ENCODE measurements around the gene G6PC1.
"Not testable (repeated sequence)": the region's sequence is repeated elsewhere in the genome, so short reads cannot be mapped to it uniquely, and the experiment has no call there.

G6PC1 gene

DNA sequence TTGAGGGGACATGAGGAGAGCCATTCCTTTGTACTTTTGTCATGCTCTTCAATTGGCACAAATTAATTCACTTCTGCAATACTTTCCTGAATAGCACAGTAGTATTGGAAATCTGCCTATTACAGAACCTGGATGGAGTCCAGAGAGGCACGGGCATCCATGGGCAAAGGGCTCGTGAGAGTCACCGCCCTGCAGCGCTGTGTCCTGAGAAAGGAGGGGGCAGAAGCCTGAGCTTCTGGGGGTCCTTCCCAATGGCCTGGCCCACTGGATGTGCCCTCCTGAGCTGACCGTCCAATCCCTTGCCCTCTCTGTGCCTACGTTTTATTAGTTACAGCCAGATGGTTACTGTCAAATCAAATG is 3.5 kb downstream of the G6PC1 start:
- DNase-seq = no peak

DNA sequence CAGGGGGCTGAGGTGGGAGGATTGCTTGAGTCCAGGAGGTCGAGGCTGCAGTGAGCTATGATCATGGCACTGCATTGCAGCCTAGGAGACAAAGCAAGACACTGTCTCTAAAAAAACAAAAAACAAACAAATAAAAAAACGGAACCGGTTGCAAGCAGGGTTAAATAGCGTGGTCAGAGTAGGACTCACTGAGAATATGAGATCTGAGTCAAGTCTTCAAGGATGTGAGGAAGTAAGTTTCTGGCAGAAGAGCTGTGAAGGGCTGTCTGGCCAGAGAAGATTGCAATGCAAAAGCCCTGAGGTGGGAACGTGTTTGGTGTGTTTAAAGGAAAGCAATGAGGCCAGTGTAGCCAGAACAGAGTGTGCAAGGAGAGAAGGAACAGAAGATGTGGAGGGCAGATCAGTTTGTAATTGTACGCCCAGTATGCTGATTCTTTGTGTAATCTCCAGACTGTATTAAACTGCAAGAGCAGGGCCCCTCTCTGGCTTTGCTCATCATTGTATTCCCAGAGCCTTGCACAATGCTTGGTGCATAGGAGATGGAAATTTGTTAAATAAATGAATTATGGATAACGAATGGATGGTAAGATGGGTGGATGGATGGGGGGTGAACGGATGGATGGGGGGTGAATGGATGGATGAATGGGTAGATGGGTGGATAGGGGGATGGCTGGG is 6.3 kb downstream of the G6PC1 start:
- DNase-seq = peak in 1 of 2 experiments; percentile 21

DNA sequence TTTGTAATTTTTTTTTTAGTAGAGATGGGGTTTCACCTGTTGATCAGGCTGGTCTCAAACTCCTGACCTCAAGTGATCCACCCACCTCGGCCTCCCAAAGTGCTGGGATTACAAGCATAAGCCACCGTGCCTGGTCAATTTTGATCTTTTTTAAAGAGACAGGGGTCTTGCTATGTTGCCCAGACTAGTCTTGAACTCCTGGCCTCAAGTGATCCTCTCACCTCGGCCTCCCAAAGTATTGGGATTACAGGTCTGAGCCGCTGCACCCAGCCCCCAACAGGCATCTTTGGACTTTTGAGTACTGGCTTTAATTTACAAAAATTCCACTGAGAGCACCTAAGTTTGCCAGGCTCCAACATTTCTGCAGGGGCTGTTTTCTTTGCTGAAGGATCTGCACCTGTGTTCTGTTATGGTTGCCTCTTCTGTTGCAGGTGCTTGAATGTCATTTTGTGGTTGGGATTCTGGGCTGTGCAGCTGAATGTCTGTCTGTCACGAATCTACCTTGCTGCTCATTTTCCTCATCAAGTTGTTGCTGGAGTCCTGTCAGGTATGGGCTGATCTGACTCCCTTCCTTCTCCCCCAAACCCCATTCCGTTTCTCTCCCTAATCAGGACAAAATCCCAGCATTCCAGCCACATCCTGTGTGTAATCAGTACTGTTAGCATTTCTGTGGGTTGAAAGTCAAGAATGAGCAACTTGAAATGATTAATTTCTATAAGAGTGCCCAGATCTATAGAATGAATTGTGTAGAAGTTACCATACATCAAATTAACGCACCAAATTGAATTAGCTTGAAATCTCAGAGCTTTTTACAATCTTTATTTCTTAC is 8.5 kb downstream of the G6PC1 start:
- DNase-seq = no peak

DNA sequence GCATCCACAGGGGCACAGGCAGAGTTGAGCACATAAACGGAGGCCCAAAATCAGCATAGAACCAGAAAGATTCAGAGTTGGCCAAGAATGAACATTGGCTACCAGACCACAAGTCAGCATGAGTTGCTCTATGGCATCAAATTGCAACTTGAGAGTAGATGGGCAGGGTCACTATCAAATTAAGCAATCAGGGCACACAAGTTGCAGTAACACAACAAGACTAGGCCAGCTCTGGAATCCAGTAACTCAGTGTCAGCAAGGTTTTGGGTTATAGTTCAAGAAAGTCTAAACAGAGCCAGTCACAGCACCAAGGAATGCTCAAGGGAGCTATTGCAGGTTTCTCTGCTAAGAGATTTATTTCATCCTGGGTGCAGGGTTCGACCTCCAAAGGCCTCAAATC is 12.9 kb downstream of the G6PC1 start:
- no peak for DNase-seq

DNA sequence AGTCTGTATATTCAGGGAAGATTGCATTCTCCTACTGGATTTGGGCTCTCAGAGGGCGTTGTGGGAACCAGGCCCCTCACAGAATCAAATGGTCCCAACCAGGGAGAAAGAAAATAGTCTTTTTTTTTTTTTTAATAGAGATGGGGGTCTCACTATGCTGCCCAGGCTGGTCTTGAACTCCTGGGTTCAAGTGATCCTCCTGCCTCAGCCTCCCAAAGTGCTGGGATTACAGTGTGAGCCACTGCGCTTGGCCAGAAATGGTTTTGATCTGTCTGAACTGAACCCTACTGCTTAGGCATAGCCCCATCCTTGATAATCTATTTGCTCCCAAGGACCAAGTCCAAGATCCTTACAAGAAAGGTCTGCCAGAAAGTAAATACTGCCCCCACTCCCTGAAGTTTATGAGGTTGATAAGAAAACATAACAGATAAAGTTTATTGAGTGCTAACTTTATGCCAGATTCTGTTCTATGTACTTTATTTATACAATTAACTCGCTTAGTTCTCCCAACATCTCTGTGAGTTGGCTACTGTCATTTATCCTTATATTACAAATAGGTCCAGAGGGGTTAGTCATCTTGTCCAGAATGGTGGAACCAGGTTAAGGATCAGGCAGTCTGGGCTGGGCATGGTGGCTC is 13.5 kb downstream of the G6PC1 start:
- no peak for DNase-seq

DNA sequence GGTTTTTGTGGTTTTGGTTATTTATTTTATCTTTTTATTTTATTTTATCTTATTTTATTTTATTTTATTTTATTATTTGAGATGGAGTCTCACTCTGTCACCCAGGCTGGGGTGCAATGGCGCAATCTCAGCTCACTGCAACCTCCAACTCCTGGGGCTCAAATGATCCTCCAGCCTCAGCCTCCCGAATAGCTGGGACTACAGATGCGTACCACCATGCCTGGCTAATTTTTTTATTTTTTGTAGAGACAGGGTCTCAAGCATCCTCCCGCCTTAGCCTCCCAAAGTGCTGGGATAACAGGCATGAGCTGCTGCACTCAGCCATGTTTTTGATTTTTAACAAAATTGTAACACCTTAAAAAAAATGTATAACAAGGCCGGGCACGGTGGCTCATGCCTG is 14.7 kb downstream of the G6PC1 start:
- not testable (repeated sequence) for DNase-seq

DNA sequence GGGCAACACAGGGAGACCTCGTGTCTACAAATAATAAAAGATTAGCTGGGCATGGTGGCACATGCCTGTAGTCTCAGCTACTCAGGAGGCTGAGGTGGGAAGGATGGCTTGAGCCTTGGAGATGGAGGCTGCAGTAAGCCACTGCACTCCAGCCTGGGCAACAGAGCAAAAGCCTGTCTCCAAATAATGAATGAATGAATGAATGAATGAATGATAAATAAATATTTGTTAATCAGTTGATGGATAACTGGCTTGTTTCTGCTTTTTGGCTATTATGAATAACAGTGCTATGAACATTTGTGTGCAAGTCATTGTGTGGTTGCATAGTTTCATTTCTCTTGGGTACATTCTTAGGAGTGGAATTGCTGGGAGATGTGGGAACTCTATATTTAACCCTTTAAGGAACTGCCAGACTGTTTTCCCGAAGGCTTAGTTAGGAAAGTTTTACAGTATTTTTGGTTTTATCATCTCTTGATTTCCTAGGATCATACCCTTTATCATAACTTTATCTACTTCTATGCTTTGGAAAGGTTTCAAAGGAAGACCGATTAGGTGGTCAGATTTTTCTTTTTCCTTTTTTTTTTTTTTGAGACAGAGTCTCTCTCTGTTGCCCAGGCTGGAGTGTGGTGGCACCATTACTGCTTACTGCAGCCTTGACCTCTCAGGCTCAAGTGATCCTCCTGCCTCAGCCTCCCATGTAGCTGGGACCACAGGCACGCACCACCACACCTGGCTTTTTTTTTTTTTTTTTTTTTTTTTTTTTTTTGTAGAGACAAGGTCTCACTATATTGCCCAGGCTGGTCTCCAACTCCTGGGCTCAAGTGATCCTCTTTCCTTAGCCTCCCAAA is 16.0 kb downstream of the G6PC1 start:
- not testable (repeated sequence) for DNase-seq

DNA sequence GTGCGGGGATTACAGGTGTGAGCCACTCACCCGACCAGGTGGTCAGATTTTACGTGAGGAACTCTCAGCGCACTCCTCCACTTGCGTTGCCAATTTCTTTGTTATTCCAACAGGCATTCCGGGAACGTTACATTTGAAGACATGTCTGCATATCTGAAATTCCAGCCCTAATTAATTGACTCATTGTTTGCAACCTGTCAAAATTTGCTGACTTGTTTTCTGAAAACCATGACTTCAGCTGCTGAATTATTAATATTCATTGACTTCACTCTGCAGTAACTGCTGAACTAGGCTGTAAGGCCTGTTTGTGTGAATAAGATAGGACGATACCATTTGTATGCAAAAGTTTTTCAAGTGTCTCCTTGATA is 16.6 kb downstream of the G6PC1 start:
- DNase-seq = no peak

DNA sequence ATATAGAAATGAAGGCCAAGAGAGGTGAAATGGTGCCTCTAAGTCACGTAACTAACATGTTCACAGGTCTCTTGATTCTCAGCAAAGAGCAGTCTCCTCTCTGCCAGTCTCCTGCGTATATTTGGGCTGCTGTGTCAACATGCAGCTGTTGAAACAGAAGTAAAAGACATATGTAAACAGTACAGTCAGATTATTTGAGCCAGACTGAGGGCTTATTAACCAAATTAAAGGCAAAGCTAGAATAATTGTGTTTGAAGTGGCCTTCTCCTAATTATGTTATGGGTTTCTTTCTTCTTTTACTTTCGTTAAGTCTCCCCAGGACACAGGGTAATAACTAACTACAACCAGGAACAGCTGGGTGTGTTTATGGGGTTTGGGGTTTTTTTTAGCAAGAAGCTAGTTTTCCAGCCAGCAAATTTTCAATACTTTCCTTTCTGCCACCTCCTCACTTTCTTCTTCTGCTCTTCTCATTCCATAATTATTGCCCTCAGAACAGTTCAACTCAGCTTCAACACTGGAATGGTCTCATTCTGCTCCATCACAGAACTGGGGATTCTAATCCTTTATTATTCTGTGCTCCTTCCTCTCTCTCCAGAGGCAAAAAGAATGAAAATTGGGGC is 18.4 kb downstream of the G6PC1 start:
- no peak for DNase-seq

DNA sequence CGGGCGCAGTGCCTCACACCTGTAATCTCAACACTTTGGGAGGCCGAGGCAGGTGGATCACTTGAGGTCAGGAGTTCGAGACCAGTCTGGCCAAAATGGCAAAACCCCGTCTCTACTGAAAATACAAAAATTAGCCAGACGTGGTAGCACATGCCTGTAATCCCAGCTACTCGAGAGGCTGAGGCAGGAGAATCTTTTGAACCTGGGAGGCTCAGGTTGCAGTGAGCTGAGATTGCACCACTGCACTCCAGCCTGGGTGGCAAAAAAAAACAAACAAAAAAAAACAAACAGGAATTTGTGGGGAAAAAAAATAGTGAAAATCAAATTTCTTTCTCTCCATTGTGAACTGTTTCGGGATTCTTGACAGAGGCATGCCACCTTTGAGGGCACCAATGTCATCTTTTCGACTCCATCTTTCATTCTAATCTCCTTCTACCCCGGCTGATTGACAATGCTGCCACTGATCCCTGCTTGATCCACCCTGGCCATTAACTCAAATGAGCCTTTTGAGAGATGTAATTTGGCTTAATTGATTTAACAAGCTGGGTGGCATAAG is 19.0 kb downstream of the G6PC1 start:
- DNase-seq = not testable (repeated sequence)

DNA sequence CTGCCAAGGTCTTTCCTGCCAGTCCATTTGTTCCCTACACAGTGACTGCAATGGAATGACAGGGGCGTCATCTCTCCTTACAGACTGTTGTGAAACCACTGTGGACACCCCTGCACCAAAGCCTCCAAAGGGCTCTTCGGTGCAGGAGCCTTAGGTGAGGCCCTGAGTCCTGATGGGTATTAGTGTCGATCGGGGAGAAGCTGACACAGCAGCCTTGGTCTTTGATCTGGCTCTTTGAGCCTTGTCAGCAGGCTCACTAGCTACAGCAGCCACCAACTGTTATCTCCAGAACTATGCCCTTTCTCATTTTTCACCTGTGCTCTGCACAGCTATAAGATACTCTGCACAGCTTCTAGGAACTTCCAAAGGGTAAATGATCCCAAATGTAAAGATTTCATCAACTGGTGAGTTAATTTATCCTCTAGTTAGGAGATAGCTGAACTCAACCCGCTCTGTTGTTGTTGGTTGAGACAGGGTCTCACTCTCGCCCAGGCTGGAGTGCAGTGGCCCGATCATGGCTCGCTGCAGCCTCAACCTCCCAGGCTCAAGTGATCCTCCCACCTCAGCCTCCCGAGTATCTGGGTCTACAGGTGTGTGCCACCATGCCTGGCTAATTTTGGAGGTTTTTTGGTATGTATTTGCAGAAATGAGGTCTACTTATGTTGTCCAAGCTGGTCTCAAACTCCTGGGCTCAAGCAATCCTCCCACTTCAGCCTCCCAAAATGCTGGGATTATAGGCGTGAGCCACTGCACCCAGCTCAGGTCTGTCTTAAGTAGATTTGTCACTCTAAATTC is 19.7 kb downstream of the G6PC1 start:
- no peak for DNase-seq

DNA sequence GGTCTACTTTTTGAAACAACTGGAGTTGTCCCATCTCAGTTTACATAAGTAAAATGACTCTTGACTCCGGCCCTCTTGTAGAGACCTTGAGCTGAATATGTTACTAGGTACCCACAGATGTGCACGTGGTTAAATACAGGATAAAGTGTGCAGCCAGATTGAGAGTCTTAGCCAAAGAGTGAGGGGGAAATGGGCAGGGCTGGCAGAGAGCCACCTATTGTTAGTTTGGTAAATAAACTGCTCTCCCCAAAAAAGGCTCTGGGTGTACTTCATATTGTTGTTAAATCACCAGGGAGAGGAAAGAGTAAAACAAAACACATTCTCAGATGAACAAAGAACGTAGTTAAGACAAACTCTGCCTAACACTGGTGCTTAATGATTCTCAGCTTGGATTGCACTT is 20.3 kb downstream of the G6PC1 start:
- no peak for DNase-seq

DNA sequence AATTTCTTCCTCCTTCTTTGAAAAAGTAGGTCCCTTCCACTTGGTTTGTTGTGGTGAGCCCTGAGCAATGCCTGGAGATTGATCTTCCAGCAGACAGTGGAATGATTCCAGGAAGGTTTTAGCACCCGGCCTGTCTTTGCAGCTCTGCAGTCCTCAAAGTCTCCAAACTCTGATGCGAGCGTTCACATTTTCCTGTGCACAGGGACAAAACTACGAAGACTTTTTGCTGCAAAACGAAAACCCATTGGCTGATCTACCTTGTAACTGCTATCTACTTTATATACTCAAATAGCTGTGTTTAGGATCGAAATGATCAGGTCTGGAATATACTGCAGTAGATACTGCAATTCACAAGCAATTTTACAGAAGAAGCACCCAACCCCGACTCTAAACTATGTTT is 21.7 kb downstream of the G6PC1 start:
- no peak for DNase-seq

DNA sequence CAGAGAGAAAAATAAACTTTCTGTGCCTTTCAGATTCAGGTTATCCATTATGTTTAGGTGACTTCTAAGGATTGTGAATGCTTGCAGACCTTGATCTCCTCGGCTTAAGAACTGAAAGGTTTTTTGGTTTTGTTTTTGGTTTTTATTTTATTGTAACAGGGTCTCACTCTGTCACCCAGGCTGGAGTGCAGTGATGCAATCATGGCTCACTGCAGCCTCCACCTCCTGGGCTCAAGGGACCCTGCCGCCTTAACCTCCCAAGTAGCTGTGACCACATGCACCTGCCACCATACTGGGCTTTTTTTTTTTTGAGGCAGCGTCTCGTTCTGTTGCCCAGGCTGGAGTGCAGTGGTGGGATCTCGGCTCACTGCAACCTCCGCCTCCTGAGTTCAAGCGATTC is 22.9 kb downstream of the G6PC1 start:
- not testable (repeated sequence) for DNase-seq

DNA sequence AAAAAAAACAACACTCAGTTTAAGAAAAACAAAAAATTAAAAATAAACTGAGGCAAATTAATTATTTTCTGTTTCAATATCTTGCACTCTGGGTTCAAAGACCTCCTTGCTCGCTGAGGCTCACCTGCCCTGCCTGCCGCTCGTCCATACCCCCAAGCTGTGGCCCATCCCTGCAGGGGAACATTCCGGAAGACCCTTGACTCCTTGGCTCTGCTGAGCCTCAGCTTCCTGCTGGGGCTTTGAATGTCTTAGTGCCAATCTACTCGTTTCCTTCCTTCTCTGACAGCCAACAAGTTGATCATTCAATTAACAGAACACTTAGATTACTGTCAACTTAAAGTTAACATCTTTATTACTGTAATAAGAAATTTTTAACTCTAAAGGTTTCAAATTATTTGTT is 24.3 kb downstream of the G6PC1 start:
- DNase-seq = peak; percentile 8 to 20

DNA sequence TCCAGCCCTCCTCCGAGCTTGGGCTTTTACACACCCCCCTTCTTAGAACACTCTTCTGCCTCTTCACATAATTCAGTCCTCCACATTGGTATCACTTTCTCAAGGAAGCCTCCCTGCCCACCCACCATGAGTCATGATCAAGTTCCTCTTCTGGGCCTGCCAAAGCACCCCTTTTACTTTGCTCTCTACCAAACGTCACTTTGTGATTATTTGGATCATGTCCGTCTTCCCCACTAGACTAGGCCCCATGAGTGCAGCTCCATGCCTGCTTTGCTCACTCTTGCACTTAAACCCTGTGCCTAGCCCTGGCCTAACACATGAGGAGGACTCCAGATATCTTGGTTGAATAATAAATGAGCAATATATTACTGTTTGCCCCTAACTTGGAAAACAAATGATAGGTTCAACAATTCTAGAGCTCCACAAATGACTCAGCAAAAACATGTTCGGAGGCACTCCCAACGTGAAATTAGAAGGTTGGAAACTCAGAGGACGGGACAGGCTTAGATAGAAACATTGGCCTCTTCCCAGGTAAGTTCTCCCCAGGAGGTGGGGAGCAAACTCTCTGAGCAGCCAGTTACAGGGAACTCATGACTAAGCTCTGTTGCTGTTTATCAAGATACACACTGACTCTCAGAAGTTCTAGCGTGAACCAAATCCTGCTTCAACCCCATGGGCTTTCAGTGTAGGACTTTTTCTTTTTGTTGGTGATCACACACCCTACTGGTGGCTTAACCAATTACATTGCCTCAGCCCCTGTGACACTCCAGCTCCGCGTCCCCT is 28.3 kb downstream of the G6PC1 start:
- peak; percentile 91 to 92 for DNase-seq

DNA sequence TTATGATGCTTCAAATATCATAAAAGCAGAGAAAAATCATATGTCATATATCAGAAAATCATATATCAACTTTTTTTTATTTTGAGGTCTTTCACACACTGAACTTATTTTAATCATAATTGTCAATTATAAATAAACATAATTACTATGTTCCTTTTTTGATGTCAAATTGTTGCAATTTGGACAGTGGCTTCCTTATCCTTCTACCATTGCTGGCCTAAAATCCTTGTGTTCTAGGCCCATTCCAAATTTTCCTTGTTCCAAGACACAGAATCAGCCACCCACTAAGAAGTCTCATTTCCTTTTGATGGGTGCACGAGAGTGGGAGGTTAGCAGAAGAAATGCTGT is 28.9 kb downstream of the G6PC1 start:
- DNase-seq = no peak

DNA sequence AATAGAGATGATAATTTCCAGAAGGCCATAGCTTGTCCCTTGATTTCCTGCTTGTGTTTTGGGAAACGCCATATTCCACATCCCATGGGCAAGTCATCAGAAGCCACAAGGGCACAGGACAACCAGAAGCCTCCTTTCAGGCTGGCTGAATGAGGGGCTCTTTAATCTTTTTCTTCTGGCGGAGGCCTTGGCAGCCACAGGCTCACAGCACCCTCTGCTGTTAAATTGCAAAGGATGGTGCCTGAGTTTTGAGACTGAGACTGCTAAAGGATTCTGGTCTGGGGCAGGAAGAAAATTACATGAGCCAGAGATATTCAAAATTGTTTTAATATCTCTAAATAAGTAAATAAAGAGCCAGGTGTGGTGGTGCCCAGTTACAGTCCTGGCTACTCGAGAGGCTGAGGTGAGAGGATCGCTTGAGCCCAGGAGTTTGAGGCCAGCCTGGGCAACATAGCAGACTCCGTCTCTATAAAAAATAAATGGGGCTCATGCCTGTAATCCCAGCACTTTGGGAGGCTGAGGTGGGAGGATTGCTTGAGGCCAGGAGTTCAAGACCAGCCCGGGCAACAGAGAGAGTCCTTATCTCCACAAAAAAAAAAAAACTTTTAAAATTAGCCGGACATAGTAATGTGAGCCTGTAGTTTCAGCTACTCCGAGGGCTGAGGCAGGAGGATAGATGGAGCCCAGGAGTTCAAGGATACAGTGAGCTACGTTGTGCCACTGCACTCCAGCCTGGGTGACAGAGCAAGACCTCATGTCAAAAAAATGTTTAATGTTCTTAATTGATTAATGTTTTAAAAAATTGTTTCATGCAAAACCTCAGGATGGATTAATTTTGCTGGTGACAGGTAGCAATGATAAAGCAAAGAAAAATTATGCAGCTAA is 37.4 kb downstream of the G6PC1 start:
- peak; percentile 84 to 93 for DNase-seq

DNA sequence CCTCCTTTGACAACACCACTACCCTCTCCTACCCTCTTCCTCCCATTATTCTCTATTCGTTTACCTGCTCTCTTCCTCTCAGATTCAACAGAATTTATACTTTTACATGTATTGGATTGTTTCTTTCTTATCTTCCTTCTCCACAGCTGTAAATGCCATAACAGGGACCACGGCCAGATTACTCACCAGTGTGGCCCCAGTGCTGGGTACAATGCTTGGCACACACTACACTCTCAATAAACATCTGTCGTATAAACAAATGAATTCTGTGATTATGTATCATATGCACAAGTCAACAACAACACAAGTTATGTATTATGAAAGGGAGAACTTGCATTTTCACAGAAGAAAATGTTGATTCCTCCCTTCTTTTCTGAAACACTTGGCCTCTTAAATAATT is 43.6 kb downstream of the G6PC1 start:
- no peak for DNase-seq

DNA sequence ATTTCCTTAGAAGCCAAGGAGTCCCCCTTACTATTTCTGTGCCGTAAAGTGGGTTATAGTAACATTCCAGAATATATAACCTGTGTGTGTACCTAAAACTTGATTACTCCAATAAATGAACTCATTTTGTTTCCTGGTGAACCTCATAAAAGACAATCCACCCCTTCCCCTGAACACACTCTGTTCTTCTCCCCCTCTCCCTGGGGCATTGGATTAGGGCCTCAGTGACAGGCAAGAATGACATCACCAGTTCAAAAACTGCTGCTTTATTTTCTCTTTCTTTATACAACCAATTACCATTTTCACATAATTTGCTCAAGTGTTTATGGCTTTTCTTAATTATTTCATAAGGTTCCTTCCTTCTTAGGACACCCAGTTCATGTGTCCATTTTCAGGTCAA is 46.2 kb downstream of the G6PC1 start:
- no peak for DNase-seq
